ENCODE measurements around the gene RFX4. TPM values are rescaled to one million over a fixed set of nuclear protein-coding genes. Genes with fewer than 3 reads are reported as not detected.

Gene RFX4
- total RNA-seq, 1 donor from 2014 or later, result not detected

DNA sequence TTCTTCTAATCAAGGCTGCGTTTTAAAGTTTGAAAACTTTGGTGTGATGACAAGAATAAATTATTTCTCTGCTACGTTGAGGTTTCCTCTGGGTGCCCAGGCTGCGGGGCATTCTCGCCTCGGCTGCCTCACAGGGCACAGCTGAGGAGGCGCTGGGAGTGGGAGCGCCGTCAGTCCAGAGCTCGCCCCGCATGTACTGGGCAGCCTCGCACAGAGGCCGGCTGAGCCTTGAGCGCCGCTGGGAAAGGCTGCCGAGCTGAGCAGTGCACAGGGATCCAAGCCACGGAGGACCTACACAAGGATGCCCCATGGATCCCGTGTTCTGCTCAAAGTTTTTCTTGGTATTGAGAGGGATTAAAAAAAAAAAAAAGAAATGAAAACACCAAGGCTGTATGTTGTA, 11.6 kb downstream of the RFX4 start:
- DNase-seq (ENCODE audit: low spot score, unreplicated experiment), result no peak
- H3K27ac Mint-ChIP-seq, result no peak overlapping the region
- TF ChIP-seq, protein P1, sequence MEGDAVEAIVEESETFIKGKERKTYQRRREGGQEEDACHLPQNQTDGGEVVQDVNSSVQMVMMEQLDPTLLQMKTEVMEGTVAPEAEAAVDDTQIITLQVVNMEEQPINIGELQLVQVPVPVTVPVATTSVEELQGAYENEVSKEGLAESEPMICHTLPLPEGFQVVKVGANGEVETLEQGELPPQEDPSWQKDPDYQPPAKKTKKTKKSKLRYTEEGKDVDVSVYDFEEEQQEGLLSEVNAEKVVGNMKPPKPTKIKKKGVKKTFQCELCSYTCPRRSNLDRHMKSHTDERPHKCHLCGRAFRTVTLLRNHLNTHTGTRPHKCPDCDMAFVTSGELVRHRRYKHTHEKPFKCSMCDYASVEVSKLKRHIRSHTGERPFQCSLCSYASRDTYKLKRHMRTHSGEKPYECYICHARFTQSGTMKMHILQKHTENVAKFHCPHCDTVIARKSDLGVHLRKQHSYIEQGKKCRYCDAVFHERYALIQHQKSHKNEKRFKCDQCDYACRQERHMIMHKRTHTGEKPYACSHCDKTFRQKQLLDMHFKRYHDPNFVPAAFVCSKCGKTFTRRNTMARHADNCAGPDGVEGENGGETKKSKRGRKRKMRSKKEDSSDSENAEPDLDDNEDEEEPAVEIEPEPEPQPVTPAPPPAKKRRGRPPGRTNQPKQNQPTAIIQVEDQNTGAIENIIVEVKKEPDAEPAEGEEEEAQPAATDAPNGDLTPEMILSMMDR (IDR thresholded peaks at IDR 0.05; ENCODE audit: unreplicated experiment), result no peak
- H3K27me3 Mint-ChIP-seq, result peaks cover 68% of the 10 kb centered on the region
- H3K36me3 Mint-ChIP-seq (ENCODE audit: insufficient read depth), result no peaks in the 10 kb centered on the region
- H3K4me1 Mint-ChIP-seq (ENCODE audit: low read depth), result no peaks in the 10 kb centered on the region
- H3K4me3 Mint-ChIP-seq (ENCODE audit: low read depth), result no peak overlapping the region
- H3K9me3 Mint-ChIP-seq (ENCODE audit: low read depth), result peaks cover 3% of the 10 kb centered on the region

DNA sequence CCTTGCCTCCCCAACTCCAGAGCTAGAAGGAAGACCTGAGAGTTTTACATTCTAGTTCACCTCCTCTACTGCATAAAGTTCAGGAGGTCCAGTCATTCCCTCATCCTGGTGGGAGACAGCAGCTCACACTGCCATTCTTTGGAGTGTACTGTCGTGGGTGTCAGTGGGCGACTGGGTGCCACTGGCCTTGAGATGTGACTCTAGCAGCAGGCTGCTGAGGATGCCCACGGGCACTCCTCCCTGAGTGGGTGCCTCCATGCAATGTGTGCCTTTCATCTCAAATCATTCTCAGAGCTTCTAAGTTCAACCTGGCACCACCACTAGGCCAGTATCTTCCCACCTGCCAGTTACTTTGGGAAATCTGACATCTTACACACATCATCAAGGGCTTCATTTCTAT, 12.5 kb downstream of the RFX4 start:
- TF ChIP-seq, protein P1 (IDR thresholded peaks at IDR 0.05; ENCODE audit: unreplicated experiment), result no peak
- H3K36me3 Mint-ChIP-seq (ENCODE audit: insufficient read depth), result no peaks in the 10 kb centered on the region
- no peaks in the 10 kb centered on the region for H3K4me1 Mint-ChIP-seq (ENCODE audit: low read depth)
- peaks cover 60% of the 10 kb centered on the region for H3K27me3 Mint-ChIP-seq
- H3K9me3 Mint-ChIP-seq (ENCODE audit: low read depth), result peaks cover 3% of the 10 kb centered on the region
- no peak overlapping the region for H3K4me3 Mint-ChIP-seq (ENCODE audit: low read depth)
- no peak for DNase-seq (ENCODE audit: low spot score, unreplicated experiment)
- H3K27ac Mint-ChIP-seq, result no peak overlapping the region

DNA sequence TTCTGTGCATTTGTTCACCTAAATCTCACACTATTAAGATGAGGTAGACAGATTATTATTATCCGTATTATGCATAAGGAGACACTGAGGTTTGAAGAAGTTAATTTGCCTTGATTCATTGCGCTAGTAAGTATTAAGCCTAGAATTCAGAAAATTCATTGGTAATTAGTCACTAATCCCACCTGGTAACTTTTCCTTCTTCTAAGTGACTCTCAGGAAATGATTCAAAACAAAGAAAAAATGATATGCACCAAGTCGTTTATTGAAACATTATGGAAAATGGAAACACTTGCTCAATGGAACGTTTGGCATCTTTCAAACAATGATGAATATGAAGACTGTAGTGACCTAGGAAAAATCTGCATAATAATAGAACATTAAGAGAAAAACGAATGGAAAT, 15.2 kb downstream of the RFX4 start:
- Mint-ChIP-seq H3K27me3 (peaks cover 44% of the 10 kb centered on the region), H3K4me1 (ENCODE audit: low read depth) (peaks cover 4% of the 10 kb centered on the region), H3K36me3 (ENCODE audit: insufficient read depth) (no peaks in the 10 kb centered on the region), H3K9me3 (ENCODE audit: low read depth) (peaks cover 3% of the 10 kb centered on the region), H3K4me3 (ENCODE audit: low read depth) (no peak overlapping the region), H3K27ac (no peak overlapping the region)
- no peak for DNase-seq (ENCODE audit: low spot score, unreplicated experiment)
- TF ChIP-seq, protein P1 (IDR thresholded peaks at IDR 0.05; ENCODE audit: unreplicated experiment), result no peak

DNA sequence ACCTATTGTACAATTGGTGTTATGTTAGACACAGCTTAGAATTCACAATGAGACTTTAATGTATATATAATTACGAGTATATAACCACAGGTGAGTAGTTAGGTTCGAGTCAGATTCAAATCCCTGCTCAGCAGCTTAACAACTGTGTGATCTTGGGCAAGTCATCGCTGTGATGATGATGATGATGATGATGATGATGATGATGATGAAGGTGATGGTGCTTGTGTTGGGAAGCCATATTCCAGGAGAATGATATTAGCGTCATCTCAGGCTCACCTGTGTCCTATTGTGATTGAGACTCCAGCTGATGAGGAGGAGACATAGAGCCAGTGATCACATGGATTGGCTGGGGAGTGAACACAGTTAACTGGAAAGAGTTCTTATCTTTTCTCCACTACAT, 16.5 kb downstream of the RFX4 start:
- DNase-seq (ENCODE audit: low spot score, unreplicated experiment), result no peak
- H3K27ac Mint-ChIP-seq, result no peak overlapping the region
- H3K4me1 Mint-ChIP-seq (ENCODE audit: low read depth), result peaks cover 4% of the 10 kb centered on the region
- peaks cover 31% of the 10 kb centered on the region for H3K27me3 Mint-ChIP-seq
- peaks cover 3% of the 10 kb centered on the region for H3K9me3 Mint-ChIP-seq (ENCODE audit: low read depth)
- TF ChIP-seq, protein P1 (IDR thresholded peaks at IDR 0.05; ENCODE audit: unreplicated experiment), result no peak
- no peaks in the 10 kb centered on the region for H3K36me3 Mint-ChIP-seq (ENCODE audit: insufficient read depth)
- no peak overlapping the region for H3K4me3 Mint-ChIP-seq (ENCODE audit: low read depth)

DNA sequence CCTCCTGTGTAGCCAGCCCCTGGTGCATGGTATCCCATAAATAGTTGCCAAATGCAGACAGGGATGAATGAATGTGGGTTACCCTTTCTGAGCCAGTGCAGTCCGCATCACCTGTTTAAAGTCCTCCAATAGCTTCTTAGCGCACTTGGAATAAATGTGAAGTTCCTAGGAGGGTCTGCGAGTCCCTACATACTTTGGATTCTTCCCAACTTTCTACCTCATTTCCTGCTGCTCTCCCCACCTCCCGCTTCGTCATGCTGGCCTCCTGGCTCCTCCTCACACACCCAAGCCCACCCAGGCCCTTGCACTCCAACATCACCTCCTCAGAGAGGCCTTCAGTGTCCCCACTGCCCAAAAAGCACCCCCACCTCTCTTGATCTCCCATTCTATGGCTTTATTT, 17.7 kb downstream of the RFX4 start:
- TF ChIP-seq, protein P1 (IDR thresholded peaks at IDR 0.05; ENCODE audit: unreplicated experiment), result no peak
- Mint-ChIP-seq H3K9me3 (ENCODE audit: low read depth) (peaks cover 3% of the 10 kb centered on the region), H3K27me3 (peaks cover 19% of the 10 kb centered on the region), H3K4me1 (ENCODE audit: low read depth) (peaks cover 4% of the 10 kb centered on the region), H3K36me3 (ENCODE audit: insufficient read depth) (no peaks in the 10 kb centered on the region), H3K27ac (peak overlapping the region; percentile 35), H3K4me3 (ENCODE audit: low read depth) (no peak overlapping the region)
- DNase-seq (ENCODE audit: low spot score, unreplicated experiment), result no peak

Data from progenitor cell of endocrine pancreas (in vitro differentiated cells).